ENCODE data around the gene BOLL. TPM values are rescaled to one million over a fixed set of nuclear protein-coding genes. Genes with fewer than 3 reads are reported as not detected.

BOLL gene
- total and polyA plus RNA-seq, 2 donors (not counting 1 experiment from before 2014, with no cell fraction given): not detected

DNA sequence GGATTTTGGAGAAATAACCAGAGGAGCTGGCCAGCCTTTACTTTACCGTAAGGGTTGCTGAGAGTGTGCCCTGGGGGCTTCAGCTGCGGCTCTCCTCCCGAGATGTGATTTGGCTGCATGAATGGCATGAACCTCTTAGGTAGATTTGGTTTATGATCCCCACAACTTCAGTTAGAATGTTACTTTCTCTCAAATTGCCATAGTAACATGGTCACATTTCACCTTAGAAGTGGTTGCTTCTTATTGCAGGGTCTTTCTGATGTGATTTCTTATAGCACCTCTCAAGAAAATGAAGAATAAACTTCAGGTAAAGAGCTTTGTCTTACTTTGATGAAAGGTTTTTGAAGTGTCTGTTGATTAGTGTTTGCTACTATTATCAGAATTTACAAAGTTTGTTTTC, 24.9 kb upstream of the BOLL start:
- no peaks in the 10 kb centered on the region for H3K79me2 ChIP-seq (ENCODE audit: control insufficient read depth, insufficient read depth, low read length)
- no peak for DNase-seq (ENCODE audit: low read depth in 2 of 2)
- TF ChIP-seq, protein P1, sequence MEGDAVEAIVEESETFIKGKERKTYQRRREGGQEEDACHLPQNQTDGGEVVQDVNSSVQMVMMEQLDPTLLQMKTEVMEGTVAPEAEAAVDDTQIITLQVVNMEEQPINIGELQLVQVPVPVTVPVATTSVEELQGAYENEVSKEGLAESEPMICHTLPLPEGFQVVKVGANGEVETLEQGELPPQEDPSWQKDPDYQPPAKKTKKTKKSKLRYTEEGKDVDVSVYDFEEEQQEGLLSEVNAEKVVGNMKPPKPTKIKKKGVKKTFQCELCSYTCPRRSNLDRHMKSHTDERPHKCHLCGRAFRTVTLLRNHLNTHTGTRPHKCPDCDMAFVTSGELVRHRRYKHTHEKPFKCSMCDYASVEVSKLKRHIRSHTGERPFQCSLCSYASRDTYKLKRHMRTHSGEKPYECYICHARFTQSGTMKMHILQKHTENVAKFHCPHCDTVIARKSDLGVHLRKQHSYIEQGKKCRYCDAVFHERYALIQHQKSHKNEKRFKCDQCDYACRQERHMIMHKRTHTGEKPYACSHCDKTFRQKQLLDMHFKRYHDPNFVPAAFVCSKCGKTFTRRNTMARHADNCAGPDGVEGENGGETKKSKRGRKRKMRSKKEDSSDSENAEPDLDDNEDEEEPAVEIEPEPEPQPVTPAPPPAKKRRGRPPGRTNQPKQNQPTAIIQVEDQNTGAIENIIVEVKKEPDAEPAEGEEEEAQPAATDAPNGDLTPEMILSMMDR (conservative IDR thresholded peaks at IDR 0.05 in 1 of 2, IDR thresholded peaks at IDR 0.05 in 1 of 2; ENCODE audit: low read depth in 1 of 2, low read length in 2 of 2): no peak
- TF ChIP-seq EZH2 (IDR thresholded peaks at IDR 0.05; ENCODE audit: low read length, missing control alignments): no peak
- no peaks in the 10 kb centered on the region for H3K4me1 ChIP-seq (ENCODE audit: control insufficient read depth, extremely low read depth, insufficient read depth, low read length)
- no peaks in the 10 kb centered on the region for H3K9me3 ChIP-seq (ENCODE audit: control insufficient read depth, insufficient read depth, low read depth, low read length)
- H3K4me3 ChIP-seq (replicated peaks in 1 of 4; ENCODE audit: control extremely low read depth in 1 of 4, insufficient read depth in 1 of 4, low read depth in 3 of 4, low read length in 4 of 4): no peak overlapping the region
- H3K4me2 ChIP-seq (ENCODE audit: extremely low read depth, insufficient read depth, low read length): no peak overlapping the region
- no peak overlapping the region for H2AFZ ChIP-seq (ENCODE audit: low read length)
- no peaks in the 10 kb centered on the region for H3K27me3 ChIP-seq (ENCODE audit: control insufficient read depth, insufficient read depth, low read length)
- H3K9ac ChIP-seq (ENCODE audit: insufficient read depth, low read length): no peak overlapping the region
- no peak overlapping the region for H3K27ac ChIP-seq (ENCODE audit: insufficient read depth, low read length)
- H3K36me3 ChIP-seq (ENCODE audit: control insufficient read depth, insufficient read depth, low read length): no peaks in the 10 kb centered on the region
- no peaks in the 10 kb centered on the region for H4K20me1 ChIP-seq (ENCODE audit: control insufficient read depth, extremely low read depth, insufficient read depth, low read length)

DNA sequence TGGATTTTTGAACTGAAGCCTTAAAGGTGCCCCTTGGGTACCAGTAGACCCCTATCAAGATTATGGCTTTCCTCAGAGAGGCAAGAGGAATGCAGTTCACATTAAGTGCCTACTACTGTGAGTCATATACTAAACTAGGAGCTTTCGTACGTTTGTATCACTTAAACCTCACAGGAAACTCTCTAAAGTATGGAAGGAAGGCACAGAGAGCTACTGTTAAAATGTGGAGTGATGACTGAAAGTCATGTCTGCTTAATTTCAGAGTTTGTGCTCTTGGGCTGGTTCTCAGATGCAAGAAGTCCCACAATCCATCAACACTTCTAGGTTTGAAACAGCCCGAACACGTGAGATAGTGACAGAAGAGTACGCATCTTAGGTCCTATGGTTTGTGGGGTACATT, 23.9 kb upstream of the BOLL start:
- H3K27me3 ChIP-seq (ENCODE audit: control insufficient read depth, insufficient read depth, low read length): no peaks in the 10 kb centered on the region
- no peaks in the 10 kb centered on the region for H4K20me1 ChIP-seq (ENCODE audit: control insufficient read depth, extremely low read depth, insufficient read depth, low read length)
- H3K4me1 ChIP-seq (ENCODE audit: control insufficient read depth, extremely low read depth, insufficient read depth, low read length): no peaks in the 10 kb centered on the region
- H3K4me2 ChIP-seq (ENCODE audit: extremely low read depth, insufficient read depth, low read length): no peak overlapping the region
- no peaks in the 10 kb centered on the region for H3K36me3 ChIP-seq (ENCODE audit: control insufficient read depth, insufficient read depth, low read length)
- no peaks in the 10 kb centered on the region for H3K79me2 ChIP-seq (ENCODE audit: control insufficient read depth, insufficient read depth, low read length)
- no peak overlapping the region for H3K4me3 ChIP-seq (replicated peaks in 1 of 4; ENCODE audit: control extremely low read depth in 1 of 4, insufficient read depth in 1 of 4, low read depth in 3 of 4, low read length in 4 of 4)
- no peaks in the 10 kb centered on the region for H3K9me3 ChIP-seq (ENCODE audit: control insufficient read depth, insufficient read depth, low read depth, low read length)
- H3K9ac ChIP-seq (ENCODE audit: insufficient read depth, low read length): no peak overlapping the region
- TF ChIP-seq, protein P1 (conservative IDR thresholded peaks at IDR 0.05 in 1 of 2, IDR thresholded peaks at IDR 0.05 in 1 of 2; ENCODE audit: low read depth in 1 of 2, low read length in 2 of 2): no peak
- no peak for DNase-seq (ENCODE audit: low read depth in 2 of 2)
- H2AFZ ChIP-seq (ENCODE audit: low read length): no peak overlapping the region
- no peak overlapping the region for H3K27ac ChIP-seq (ENCODE audit: insufficient read depth, low read length)

DNA sequence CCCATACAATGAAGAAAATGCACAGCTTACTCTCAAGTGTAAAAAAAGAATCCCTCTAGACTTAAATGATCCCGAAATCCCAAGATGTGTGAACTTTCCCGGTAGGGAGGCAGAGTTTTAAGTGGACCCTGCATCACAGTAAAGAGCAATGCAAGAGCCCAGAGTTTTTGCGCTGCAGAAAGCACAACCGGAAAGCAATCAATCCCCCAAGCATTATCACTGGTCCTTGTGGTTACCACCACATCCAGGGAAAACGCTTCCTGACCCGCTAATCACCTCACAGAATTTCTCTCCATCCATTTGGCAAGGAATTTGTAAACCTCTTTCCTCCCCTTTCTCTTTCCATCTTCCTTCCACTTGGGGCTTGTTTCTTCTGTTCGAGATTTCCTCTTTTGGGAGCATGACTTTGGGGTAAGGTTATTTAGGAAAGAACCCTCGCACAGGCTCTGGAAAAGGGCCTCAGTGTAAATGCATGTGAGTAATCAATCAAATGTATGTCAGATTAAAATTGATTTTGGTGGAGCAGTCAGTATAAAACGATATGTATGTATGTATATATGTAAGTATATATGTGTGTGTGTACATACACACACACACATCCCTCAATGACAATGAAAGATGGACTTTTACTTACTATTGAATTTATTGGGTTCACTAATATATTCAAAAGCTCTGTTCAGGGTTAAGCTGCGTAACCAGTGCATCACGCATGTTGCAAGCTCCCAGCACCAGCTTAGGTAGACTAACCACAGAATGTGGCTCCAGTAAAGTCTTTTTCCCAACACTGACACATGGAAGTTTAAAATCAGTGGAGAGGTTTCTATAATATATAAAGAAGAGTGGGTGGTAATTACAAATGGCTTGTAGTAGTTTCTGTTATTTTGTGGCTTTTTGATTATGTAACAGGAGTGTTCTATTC, 20.9 kb upstream of the BOLL start:
- Histone ChIP-seq H3K4me1 (ENCODE audit: control insufficient read depth, extremely low read depth, insufficient read depth, low read length) (no peaks in the 10 kb centered on the region), H3K79me2 (ENCODE audit: control insufficient read depth, insufficient read depth, low read length) (no peaks in the 10 kb centered on the region), H2AFZ (ENCODE audit: low read length) (peak overlapping the region; percentile 73), H3K27ac (ENCODE audit: insufficient read depth, low read length) (no peak overlapping the region), H3K9ac (ENCODE audit: insufficient read depth, low read length) (no peak overlapping the region), H3K36me3 (ENCODE audit: control insufficient read depth, insufficient read depth, low read length) (no peaks in the 10 kb centered on the region), H3K4me3 (replicated peaks in 1 of 4; ENCODE audit: control extremely low read depth in 1 of 4, insufficient read depth in 1 of 4, low read depth in 3 of 4, low read length in 4 of 4) (peak overlapping the region; percentile 44 to 76 (median 62)), H3K27me3 (ENCODE audit: control insufficient read depth, insufficient read depth, low read length) (no peaks in the 10 kb centered on the region), H3K9me3 (ENCODE audit: control insufficient read depth, insufficient read depth, low read depth, low read length) (no peaks in the 10 kb centered on the region), H3K4me2 (ENCODE audit: extremely low read depth, insufficient read depth, low read length) (peak overlapping the region; percentile 88), H4K20me1 (ENCODE audit: control insufficient read depth, extremely low read depth, insufficient read depth, low read length) (no peaks in the 10 kb centered on the region)
- TF ChIP-seq, protein P1 (conservative IDR thresholded peaks at IDR 0.05 in 1 of 2, IDR thresholded peaks at IDR 0.05 in 1 of 2; ENCODE audit: low read depth in 1 of 2, low read length in 2 of 2): no peak
- TF ChIP-seq EZH2 (IDR thresholded peaks at IDR 0.05; ENCODE audit: low read length, missing control alignments): no peak
- peak in 1 of 2 donors; percentile 14 for DNase-seq (ENCODE audit: low read depth in 2 of 2)

All from fibroblast of lung (primary cell).